HCEC 1CT (cell line): ENCODE results near the gene CDH13.

ENCODE experiments used
- DNase-seq: peaks from one replicate; pipeline ENCODE4 v3.0.0-alpha.2; 2017

The CDH13 gene

DNA sequence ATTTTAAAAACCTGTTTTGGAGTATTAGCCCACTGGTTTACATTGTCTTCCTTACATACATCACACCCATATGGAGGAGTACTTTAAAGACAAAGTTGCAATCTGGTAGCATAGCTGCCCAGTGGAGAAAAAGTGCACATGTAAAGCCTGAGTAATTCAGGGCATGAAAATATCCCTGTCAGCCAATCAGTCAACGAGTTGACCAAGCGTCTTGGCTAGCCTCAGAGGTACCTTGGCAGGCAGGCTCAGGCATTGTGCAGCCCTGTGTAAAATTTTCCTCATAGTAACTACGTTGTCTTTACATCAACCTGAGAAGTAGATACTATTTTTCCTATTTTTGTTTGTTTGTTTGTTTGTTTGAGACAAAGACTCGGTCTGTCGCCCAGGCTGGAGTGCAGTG, 339.0 kb downstream of the CDH13 start:
- no peak for DNase-seq

DNA sequence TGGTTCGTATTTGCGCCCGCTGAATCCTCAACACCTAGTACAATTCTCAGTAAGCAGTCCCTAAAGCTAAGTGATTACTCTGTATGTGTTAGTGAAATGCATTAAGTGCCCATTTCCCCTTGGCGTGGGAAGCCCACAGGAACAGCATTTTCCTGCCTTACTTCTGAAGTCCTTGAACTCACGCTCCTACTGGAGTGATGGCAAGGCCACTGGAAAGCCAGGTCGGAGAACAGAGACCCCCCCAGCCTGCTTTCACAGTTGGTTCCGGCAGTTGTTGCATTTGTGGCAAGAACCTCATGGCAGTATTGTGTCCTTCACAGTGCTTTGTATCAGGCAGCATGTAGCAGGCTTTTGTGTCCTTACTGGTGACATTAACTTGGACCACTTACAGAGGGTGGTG, 340.7 kb downstream of the CDH13 start:
- no peak for DNase-seq

DNA sequence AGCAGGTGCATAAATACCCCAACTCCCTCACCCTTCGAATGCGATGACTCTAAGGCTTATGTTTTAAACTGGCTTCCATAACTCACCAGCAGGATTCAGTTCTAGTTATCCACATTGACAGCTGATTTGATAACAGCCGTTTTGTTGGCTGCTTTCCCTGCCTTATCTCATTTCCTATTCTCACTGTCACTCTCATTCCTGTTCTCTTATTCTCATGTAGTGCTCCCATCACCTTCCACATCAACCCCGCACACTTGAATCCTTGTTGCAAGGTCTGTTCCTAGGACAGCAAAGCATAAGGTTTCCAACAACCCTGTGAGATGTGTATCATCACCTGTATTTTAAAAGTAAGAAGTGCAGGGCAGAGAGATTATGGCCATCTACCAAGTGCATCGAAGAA, 344.4 kb downstream of the CDH13 start:
- no peak for DNase-seq

DNA sequence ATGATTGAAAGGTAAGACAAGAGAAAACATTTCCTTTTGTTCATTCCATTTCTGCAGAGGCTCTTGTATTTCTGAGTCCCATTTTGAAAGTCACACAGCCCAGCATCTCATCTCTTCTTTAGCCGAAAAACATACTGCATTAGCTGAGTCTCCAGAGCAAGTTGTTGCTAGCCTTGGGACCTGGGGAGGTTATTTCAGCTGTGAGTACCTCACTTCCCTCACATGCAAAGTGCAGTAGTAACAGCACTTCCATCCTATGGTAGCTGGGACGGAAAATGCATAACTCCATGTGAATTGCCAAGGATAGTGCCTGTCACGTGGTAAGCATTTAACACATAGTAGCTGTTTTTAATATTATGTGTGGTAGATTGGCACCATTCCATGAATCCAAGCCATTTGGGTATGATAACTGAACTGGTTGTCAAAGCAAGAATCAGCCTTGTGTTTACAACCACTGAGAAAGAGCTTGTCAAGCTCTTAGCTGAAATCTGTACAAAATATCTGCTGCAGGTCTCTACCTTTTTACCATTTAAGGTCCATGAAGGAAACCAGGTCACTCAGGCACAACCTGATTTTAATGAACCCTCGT, 345.7 kb downstream of the CDH13 start:
- DNase-seq = no peak

DNA sequence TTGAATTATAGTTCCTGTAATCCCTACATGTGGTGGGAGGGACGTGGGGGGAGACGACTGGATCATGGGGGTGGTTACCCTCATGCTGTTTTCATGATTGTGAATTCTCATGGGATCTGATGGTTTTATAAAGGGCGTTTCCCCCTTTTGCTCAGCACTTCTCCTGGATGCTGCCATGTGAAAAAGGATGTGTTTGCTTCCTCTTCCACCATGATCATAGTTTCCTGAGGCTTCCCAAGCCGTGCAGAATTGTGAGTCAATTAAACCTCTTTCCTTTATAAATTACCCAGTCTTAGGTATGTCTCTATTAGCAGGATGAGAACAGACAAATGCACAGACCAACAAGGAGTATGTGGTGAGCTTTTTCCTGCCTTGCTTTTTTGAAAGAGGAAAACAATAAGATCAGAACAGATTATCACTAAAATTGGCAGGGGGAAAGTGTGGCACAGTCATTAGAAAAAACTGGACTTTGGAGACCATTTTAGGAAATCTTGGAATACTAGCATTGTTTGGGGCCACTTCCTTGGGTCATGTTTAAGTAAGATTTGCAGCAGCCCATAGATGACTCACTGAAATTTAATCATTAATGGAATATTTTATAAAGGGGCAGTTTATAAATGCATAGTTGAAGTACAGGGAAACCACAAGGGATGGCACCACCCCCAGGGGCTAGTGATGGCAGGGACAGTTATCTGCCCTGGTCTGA, 352.8 kb downstream of the CDH13 start:
- DNase-seq = peak; percentile 43

DNA sequence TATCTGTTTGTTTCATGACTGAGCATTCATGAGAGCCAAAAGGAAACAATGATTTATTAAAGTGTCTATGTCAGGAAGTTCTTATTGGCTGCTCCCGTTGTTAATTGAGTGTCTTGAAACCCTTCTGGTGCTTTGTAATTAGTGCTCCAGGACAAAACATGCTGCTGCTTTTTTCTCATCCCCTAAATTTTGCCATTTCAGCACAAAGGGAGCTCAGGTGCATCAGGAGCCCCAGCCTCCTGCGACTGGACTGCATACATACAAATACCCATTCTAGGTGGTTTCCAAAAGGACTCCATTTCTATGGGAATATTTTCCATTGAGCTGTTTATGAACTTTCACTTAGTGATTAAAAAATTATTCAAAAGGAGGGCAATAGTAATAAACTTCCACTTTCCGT, 354.0 kb downstream of the CDH13 start:
- no peak for DNase-seq

DNA sequence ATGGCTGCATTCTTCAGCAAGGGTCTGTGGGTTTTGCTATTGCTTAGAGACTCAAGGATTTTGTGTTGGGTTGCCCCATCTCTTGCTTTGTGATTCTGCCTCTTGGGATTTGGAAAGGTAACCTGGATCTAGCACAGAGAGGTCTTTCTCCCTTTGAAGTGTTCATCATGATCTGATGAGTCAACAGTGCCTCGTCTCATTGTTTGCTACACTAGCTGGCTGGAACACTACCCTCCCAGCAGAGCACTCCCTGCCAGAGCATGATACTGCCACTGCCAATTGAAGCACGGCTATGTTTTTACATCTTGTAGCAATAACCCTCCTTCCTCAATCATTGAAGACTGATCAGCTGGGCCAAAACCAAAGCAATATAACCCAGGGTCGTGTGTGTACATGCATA, 361.0 kb downstream of the CDH13 start:
- peak; percentile 19 for DNase-seq

DNA sequence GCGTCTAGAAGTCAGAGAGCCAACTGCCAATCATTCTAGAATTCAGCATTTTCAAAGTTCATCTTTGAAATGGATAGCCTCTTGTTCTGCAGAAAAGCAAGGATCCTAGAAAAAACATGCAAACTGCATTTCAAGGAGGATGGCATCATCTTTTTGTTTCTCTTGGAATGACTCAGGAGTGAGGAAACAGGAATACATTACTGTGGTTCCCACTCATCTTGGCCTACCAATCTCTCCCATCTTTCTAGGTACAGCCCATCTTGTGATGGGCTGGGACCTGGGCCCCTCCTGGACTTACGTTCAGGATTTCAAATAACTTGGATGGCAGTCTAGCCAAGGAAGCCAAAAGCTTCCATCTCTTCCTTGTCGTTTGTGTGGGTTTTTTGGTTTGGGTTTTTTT, 363.4 kb downstream of the CDH13 start:
- DNase-seq = peak; percentile 75

DNA sequence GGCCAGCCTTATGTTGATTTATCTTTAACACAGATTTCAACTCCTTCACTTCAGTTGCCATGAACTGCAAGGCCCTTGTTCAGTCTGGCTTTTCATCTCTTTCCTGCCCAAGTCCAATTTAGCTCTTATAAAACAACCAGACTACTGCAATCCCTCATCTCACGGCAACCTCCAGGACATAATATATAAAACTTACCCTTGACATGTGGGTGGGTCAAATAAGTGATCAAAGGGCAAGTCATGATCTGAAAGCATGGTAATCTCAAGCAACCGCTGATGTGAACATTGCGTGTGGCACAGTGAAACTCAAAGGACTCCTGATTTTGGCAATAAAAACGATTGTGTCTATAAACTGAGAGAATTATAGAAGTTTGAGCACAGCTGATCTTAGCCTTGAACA, 364.6 kb downstream of the CDH13 start:
- no peak for DNase-seq

DNA sequence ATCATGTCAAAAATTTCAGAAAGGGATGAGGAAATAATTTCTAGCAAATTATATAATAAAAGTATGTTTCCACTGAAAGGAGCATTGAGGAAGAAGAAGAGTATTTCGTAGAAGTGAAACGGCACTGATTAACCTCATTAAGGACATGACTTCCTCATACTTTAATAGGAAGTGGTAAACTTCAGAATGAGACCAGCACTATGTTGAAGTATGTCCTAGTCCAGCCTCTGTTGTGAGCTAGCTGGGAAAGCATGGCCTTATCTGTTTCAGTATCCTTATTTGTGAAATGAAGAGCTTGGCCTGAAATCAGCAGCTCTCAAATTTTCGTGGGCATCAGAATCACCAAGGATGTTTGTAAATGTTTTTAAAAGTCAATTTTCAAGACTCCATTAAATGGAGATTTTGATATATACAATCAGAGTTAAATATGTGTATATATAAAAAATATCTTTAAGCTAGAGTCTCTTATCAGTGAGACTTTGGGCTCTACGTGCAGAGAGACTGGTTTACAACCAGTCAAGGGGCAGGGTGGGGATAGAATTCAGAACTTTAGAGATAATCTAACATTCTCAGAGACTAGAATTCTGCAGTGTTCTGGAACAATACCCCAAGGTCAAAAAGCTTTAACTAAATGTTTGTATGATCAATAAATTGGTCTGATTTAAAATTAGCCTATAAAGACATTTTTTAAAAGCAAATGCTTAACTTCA, 365.4 kb downstream of the CDH13 start:
- DNase-seq = no peak

DNA sequence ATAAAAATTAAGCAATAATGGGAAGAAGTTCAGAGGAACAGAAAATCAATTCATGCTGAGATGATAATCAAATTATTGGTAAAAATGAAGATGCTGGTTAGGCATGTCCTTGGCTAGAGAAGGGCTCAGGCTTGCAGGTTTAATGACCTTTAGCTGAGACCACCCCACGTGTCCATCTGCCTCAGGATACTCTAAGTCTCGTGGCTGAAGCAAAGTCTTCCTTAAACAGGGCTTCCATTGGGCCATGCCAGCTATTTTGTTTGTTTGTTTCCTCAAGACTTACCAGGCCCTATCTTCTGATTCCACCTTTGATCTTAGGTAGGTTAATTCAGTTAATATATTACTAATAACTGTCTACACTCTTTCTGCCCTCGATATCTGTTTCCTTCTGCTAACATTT, 366.0 kb downstream of the CDH13 start:
- no peak for DNase-seq

DNA sequence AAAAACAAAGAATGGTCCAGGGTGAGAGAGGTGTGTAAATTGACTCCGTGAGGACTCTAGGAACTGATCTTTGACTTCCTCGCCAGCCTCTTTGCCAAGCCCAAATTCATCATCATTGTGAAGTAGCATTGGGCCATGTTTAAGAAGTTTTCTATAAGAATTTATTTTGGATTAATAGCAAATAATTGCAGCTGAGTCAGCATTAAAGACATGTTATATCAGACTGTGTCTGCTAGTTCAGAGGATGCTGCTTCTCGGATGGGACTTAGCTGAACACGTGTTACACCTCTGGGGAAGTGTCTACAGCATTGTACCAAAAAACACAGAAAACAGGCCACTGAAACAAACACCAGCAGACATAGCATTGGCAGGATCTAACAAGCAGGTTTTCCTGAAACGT, 366.6 kb downstream of the CDH13 start:
- DNase-seq = no peak

DNA sequence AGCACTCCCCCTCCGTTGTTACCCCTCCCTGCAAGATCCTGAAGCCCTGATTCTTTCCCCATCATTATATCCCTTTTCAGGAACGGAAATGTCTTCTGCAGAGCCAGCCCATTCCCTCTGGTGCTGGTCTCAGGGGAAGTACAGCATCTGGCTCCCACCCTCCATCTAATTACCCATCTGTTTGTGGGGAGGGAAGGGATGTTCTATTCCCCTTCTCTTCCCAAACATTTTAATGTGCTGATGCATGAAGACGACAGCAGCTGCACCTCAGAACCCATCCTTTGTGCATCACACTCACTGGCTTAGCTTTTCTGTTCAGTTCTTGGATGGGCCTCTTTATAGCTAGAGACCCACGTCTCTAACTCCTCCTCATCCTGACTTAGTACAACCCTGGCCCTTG, 367.2 kb downstream of the CDH13 start:
- no peak for DNase-seq

DNA sequence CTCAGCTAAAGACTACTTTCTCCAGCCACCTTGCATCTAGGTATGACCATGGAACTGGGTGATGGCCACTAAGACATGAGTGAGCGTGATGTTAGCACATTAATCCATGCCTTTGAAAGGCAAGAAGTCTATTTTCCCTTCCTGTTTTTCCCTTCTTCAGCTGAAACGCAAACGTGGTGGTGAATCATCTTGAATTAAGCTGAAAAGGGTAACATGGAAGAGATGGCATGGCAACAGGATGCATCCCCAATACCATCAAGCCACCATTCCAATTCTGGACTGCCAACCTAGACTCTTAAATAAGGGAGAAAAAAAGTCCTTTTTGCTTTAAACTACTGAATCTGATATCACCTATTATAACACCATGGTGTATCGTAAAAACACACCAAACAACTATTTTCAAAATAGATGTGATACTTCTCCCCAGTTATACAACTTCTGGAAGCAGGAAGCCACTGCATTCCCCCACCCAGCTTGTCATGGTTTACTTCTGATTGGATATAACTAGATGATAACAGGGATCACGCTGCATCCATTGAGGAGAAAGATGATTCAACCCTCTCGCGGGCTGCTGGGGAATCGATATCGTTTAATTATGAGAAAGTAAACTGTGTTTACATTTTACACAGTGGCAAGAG, 368.6 kb downstream of the CDH13 start:
- DNase-seq = no peak

DNA sequence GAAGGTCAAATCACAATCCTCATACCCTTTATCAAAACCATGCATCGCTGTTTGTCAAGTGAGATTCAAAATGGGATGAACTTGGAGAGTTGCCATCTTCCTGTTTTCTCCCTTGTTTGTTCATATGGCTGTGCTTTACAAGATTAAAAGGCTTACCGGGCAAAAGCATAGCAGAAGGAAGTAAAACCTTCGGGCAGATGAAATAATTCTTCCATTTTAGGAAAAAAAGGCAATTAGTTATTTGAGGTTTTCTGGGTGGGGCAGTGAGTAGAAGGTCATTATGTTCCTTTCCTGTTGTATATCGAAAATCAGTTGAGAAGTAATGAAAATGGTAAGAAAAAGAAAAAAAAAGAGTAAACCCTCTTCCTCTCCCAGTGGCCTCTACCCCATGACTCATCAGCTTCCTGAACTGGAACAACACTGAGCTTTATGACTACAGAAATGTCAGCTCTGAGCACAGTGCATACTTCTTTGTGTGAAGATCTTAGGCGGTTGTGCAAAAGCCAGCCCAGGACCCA, 369.2 kb downstream of the CDH13 start:
- DNase-seq = peak; percentile 89

DNA sequence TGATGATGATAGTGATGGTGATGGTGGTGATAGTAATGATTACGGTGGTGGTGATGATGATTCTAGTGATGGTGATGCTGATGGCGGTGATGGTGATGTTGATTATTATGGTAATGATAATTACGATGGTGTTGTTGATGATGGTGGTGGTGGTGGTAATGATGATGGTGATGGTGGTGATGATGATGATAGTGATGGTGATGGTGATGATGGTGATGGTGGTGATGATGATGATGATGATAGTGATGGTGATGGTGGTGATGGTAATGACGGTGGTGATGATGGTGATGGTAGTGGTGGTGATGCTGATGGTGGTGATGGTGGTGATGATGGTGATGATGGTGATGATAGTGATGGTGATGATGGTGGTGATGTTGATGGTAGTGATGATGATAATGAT, 370.0 kb downstream of the CDH13 start:
- DNase-seq = no peak

DNA sequence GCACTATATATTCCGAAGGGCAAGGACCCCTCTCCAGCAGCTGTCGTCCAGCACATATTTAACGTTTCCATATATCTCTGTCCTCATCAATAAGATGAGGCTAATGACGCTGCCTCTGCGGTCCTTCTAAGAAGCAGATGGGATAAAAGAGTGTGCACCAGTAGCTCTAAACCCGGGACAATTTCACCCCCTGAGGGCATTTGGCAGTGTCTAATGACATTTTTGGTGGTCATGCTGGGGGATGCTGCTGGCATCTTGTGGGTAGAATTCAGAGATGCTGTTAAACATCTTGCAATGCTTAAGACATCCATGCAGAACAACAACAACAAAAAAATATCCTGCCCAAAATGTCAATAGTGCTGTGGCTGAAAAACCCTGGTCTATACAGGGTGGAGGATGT, 372.9 kb downstream of the CDH13 start:
- DNase-seq = no peak

DNA sequence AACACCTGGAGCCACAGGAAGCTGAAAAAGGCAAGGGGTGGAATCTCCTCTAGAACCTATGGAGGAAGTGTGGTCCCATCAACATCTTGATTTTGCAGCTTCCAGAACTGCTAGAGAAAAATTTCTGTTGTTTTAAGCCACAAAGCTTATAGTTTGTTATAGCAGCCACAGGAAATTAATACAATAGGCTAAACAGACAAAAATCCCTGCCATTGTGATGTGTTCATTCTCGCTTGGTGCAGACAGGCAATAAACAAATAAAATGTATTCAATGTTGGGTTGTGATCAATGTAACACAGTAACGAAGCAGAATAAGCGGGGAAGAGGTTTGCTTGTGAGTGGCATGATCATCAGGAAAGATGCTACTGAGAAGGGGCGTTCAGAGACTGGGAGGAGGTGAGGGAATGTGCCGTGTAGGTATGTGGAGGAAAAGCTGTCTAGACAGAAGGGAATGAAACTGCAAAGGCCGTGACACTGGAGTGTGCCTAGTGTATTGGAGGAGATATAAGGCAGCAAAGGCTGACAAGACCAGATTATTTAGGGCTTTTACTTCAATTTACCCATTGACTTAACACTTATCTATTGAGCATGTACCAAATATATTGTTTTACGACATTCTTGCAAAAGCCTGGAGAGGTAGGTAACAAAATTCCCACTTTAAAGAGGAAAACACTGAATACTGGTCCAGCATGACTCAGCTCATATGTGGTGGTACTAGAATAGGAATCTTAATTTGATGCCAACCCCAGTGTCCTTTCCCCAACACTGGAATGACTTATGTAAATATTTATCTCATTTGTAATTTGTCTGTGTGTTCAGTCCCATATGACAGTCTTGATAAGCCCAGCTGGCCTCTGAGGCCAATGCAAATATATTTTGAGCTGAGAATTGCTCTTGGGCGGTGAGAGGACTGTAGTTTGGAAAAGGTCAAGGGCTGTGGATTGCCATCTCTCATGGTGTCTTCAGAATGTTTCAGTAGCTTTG, 375.9 kb downstream of the CDH13 start:
- peak; percentile 54 for DNase-seq

DNA sequence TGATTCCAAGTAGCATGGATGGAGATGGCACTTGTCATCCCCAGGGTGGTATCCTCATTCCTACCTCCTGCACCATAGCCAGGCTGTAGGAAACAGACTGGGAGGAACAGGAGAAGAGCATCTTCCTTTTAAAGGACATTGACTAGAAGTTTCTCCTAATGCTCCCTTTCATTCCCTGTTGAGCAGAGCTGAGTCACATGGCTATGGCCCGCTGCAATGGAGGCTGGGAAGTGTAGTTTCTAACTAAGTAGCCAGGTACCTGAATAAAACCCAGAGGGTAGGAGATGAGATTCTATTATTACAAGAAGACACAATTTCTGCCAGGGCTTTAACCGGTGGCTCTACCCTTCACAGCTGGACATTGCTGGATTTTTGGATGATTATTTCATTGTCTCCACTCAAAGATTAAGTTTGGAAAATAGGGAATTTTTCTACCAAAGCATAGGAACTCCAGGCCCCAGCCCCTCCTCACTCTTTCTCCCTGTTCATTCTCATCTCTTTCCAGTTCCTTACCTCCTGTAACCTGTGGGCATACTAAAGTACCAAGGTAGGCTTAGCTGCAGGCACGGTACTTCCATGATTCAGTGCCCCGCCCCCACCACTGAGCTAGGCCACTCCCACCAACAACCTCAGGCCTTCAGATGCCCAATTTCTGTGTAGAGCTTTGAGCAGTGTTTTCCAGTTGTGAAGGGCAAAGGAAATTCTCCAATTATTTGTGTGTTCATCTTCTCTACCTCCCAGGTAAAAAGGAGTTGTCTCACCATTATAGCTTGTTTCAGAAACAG, 378.3 kb downstream of the CDH13 start:
- no peak for DNase-seq

DNA sequence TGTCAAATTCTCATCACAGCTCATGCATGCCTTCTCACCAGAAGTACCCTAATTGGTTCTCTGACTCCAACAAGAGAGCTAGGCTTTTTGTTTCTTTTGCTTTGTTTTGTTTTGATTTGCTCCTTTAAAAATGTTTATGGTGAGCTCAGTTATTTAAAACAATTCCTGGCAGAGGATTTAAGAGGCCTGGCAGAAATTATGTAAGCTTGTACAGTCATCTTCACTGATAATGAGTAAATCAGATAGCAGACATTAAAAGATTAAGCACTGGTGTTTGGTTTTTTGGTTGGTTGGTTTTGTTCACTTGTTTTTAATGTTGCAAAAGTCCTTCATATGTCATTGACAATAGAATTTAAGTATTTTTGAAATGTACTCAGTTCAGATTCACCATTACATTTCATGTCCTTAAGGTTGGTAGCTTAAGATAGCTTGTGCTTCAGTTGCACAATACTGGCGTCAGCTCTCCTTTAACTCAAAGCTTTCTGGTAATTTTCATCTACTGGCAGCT, 378.9 kb downstream of the CDH13 start:
- DNase-seq = peak; percentile 27
